H1 (cell line): ENCODE data around the gene PRR23E. TPM values are rescaled to one million over a fixed set of nuclear protein-coding genes. Genes with fewer than 3 reads are reported as not detected.

ENCODE experiments used
- CTCF ChIA-PET: fragments of 300-600 bp; sonication (Branson Sonifier 250); formaldehyde crosslinking; loops from one replicate; lab custom pipeline; 2021; ENCODE audit not compliant: partially characterized antibody; lab: Charles Lee
- POLR2A ChIA-PET: fragments of 300-600 bp; sonication (Branson Sonifier 250); formaldehyde crosslinking; loops from one replicate; lab custom pipeline; 2021; ENCODE audit warnings: inconsistent platforms; ENCODE audit not compliant: partially characterized antibody; lab: Charles Lee
- DNase-seq, 2 experiments: peaks; one replicate each; pipeline versions ENCODE4 v3.0.0 to v3.0.0-alpha.2; 2010 to 2022; ENCODE audit warnings: low spot score in 2 of 2, low read depth in 1 of 2, mixed read lengths in 1 of 2
- FAIRE-seq: peaks from 2 replicates; lab custom pipeline; 2011; peaks lifted over from hg19 to GRCh38; lab: Jason Lieb, UNC
- H2AFZ ChIP-seq: 2 replicates; pipeline ENCODE4 v1.8.1; 2012; ENCODE audit warnings: low read length, inconsistent platforms
- H2AK5ac ChIP-seq: 2 replicates; pipeline ENCODE4 v1.6.1; 2013; ENCODE audit warnings: low read depth, low read length
- H2BK120ac ChIP-seq: replicated peaks from 2 replicates; pipeline ENCODE3; 2013; ENCODE audit warnings: low read depth, low read length, inconsistent platforms
- H2BK12ac ChIP-seq: 2 replicates; pipeline ENCODE4 v1.6.1; 2013; ENCODE audit warnings: low read depth, low read length
- H2BK15ac ChIP-seq: 2 replicates; pipeline ENCODE4 v1.6.1; 2013; ENCODE audit warnings: low read length
- H2BK20ac ChIP-seq: 2 replicates; pipeline ENCODE4 v1.6.1; 2013; ENCODE audit warnings: low read length
- H2BK5ac ChIP-seq: 2 replicates; pipeline ENCODE4 v1.6.1; 2013; ENCODE audit warnings: low read depth, low read length
- H3K14ac ChIP-seq: 2 replicates; pipeline ENCODE4 v1.6.1; 2013; ENCODE audit warnings: inconsistent platforms; ENCODE audit not compliant: insufficient read length
- H3K18ac ChIP-seq: 2 replicates; pipeline ENCODE4 v1.6.1; 2013; ENCODE audit warnings: low read length; ENCODE audit errors: extremely low read depth
- H3K23ac ChIP-seq: 2 replicates; pipeline ENCODE4 v1.6.1; 2013; ENCODE audit warnings: inconsistent platforms; ENCODE audit not compliant: insufficient read length
- H3K23me2 ChIP-seq: 2 replicates; pipeline ENCODE4 v1.6.1; 2013; ENCODE audit warnings: low read depth, low read length
- H3K27ac ChIP-seq: 2 replicates; pipeline ENCODE4 v1.6.1; 2011; ENCODE audit warnings: low read depth, low read length, inconsistent platforms
- H3K27me3 ChIP-seq, 4 experiments: replicated peaks in 1 of 4; 1 replicate in 1 of 4; 2 replicates in 3 of 4; pipeline versions ENCODE4 v1.6.1 to v1.8.1; 2011 to 2013; ENCODE audit warnings: low read length in 3 of 4, mild to moderate bottlenecking in 3 of 4, inconsistent platforms in 2 of 4, mixed read lengths in 2 of 4, moderate library complexity in 1 of 4; ENCODE audit not compliant: control insufficient read depth in 3 of 4, insufficient read depth in 3 of 4; ENCODE audit errors: extremely low read depth in 1 of 4
- H3K36me3 ChIP-seq, 4 experiments: 2 replicates each; pipeline versions ENCODE4 v1.6.1 to v1.8.1; 2011 to 2013; ENCODE audit warnings: mild to moderate bottlenecking in 4 of 4, low read length in 3 of 4, moderate library complexity in 2 of 4, control low read depth in 1 of 4, inconsistent platforms in 1 of 4; ENCODE audit not compliant: insufficient read depth in 4 of 4, control insufficient read depth in 2 of 4
- H3K4ac ChIP-seq: replicated peaks from 2 replicates; pipeline ENCODE3; 2013; ENCODE audit warnings: low read length, low read depth, mixed read lengths, inconsistent platforms; ENCODE audit not compliant: insufficient read length
- H3K4me1 ChIP-seq, 4 experiments: replicated peaks in 1 of 4; 1 replicate in 1 of 4; 2 replicates in 3 of 4; pipeline versions ENCODE4 v1.6.1 to v1.8.1; 2011 to 2013; ENCODE audit warnings: low read length in 3 of 4, inconsistent platforms in 2 of 4, mixed read lengths in 1 of 4; ENCODE audit not compliant: insufficient read depth in 4 of 4, control insufficient read depth in 3 of 4
- H3K4me2 ChIP-seq, 2 experiments: 2 replicates each; pipeline versions ENCODE4 v1.6.1 to v1.8.1; 2011 to 2013; ENCODE audit warnings: low read depth in 2 of 2, low read length in 2 of 2, control low read depth in 1 of 2, inconsistent platforms in 1 of 2, mild to moderate bottlenecking in 1 of 2; ENCODE audit not compliant: insufficient read depth in 1 of 2
- H3K4me3 ChIP-seq, 4 experiments: fragments of 200-600, 300-600 bp in 1 of 4; sonication (generic), shearing (Covaris generic), sonication (Bioruptor Twin) in 1 of 4; 2 replicates each; pipeline versions ENCODE4 v1.5.1 to v1.8.1; 2011 to 2016; ENCODE audit warnings: low read length in 4 of 4, low read depth in 3 of 4, control low read depth in 2 of 4, inconsistent platforms in 2 of 4, mild to moderate bottlenecking in 2 of 4, mixed read lengths in 1 of 4, moderate library complexity in 1 of 4; ENCODE audit not compliant: insufficient read depth in 2 of 4; ENCODE audit errors: extremely low read depth in 1 of 4
- H3K56ac ChIP-seq: replicated peaks from 2 replicates; pipeline ENCODE3; 2013; ENCODE audit warnings: low read depth, mild to moderate bottlenecking, mixed read lengths, low read length, inconsistent platforms; ENCODE audit not compliant: insufficient read length
- H3K79me1 ChIP-seq: 2 replicates; pipeline ENCODE4 v1.6.1; 2013; ENCODE audit warnings: low read depth, low read length, control low read depth
- H3K79me2 ChIP-seq, 2 experiments: 2 replicates each; pipeline versions ENCODE4 v1.6.1 to v1.8.1; 2012 to 2013; ENCODE audit warnings: low read length in 2 of 2, mild to moderate bottlenecking in 2 of 2, inconsistent platforms in 1 of 2; ENCODE audit not compliant: insufficient read depth in 2 of 2, control insufficient read depth in 1 of 2
- H3K9ac ChIP-seq, 4 experiments: replicated peaks in 1 of 4; 1 replicate in 1 of 4; 2 replicates in 3 of 4; pipeline versions ENCODE4 v1.6.1 to v1.8.1; 2011 to 2013; ENCODE audit warnings: low read depth in 3 of 4, low read length in 3 of 4, control low read depth in 2 of 4, mild to moderate bottlenecking in 2 of 4, moderate library complexity in 2 of 4, inconsistent platforms in 1 of 4; ENCODE audit errors: extremely low read depth in 1 of 4
- H3K9me3 ChIP-seq, 2 experiments: 2 replicates each; pipeline versions ENCODE4 v1.6.1 to v1.8.1; 2012 to 2013; ENCODE audit warnings: mild to moderate bottlenecking in 2 of 2, moderate library complexity in 2 of 2, control low read depth in 1 of 2, inconsistent platforms in 1 of 2, low read depth in 1 of 2, low read length in 1 of 2, mixed read lengths in 1 of 2; ENCODE audit not compliant: insufficient read depth in 2 of 2
- H4K20me1 ChIP-seq, 2 experiments: replicated peaks in 1 of 2; 2 replicates each; pipeline versions ENCODE3 to v1.8.1; 2011 to 2013; ENCODE audit warnings: inconsistent platforms in 2 of 2, low read length in 2 of 2, mild to moderate bottlenecking in 1 of 2; ENCODE audit not compliant: insufficient read depth in 2 of 2, control insufficient read depth in 1 of 2
- H4K5ac ChIP-seq: 2 replicates; pipeline ENCODE4 v1.6.1; 2013; ENCODE audit warnings: low read length, low read depth, mixed read lengths, inconsistent platforms; ENCODE audit not compliant: insufficient read length
- H4K8ac ChIP-seq: 2 replicates; pipeline ENCODE4 v1.8.0; 2013; ENCODE audit warnings: mild to moderate bottlenecking, moderate library complexity, low read length, inconsistent platforms; ENCODE audit not compliant: insufficient read depth; ENCODE audit errors: extremely low read depth
- H4K91ac ChIP-seq: replicated peaks from 2 replicates; pipeline ENCODE3; 2013; ENCODE audit warnings: low read length, mixed read lengths, inconsistent platforms; ENCODE audit not compliant: insufficient read length
- JUN ChIP-seq: IDR thresholded peaks from 2 replicates; pipeline ENCODE4 v1.6.1; 2011; ENCODE audit warnings: low read depth, mild to moderate bottlenecking, improper control_type of control experiment, low read length
- RFX5 ChIP-seq: IDR thresholded peaks from 2 replicates; pipeline ENCODE4 v1.6.1; 2011; ENCODE audit warnings: low read depth, low read length, improper control_type of control experiment, borderline replicate concordance
- RNF2 ChIP-seq: fragments of 200-900, 300-1000 bp; sonication (generic); IDR thresholded peaks from 2 replicates; pipeline ENCODE4 v1.7.1; 2016; ENCODE audit warnings: borderline replicate concordance, low read depth, mild to moderate bottlenecking, antibody characterized with exemption, low read length; ENCODE audit not compliant: poor library complexity, severe bottlenecking; ENCODE audit errors: missing control alignments
- YY1 ChIP-seq: IDR thresholded peaks from 2 replicates; pipeline ENCODE4 v1.6.1; 2011; ENCODE audit warnings: low read depth, mild to moderate bottlenecking, low read length
- WGBS, 2 experiments: shearing (Covaris generic) in 1 of 2; methylation state at CpG; one replicate each; pipeline versions ENCODE4 v1.1.6 to v1.1.7; 2013 to 2015; ENCODE audit warnings: low lambda C conversion rate in 2 of 2, mixed read lengths in 2 of 2, inconsistent platforms in 1 of 2, low coverage in 1 of 2, missing lambda C conversion rate in 1 of 2; ENCODE audit not compliant: insufficient replicate concordance in 2 of 2, insufficient coverage in 1 of 2, insufficient read length in 1 of 2; ENCODE audit errors: extremely low coverage in 1 of 2, missing lambda C conversion rate in 1 of 2; 5-methylcytosine and 5-hydroxymethylcytosine counted together
- polyA plus RNA-seq, 7 experiments: library from polyadenylated mRNA; depleted of rRNA in 3 of 7; stranded (reverse) in 5 of 7; unstranded in 2 of 7; fragments of >200 nt in 5 of 7; fragments of 200-250 nt in 2 of 7; gene quantifications; 1 replicate in 5 of 7; 2 replicates in 1 of 7; 4 replicates in 1 of 7; pipeline versions ENCODE4 v1.2.1 to v1.2.3, GENCODE V29; 2011 to 2013; ENCODE audit warnings: missing spikeins in 2 of 7, mixed read lengths in 2 of 7
- total RNA-seq: library from RNA; stranded (reverse); fragmentation: NEBNext Ultra II Directional; extraction: Animal tissue kit (Norgen Biotek cat#: 25700); gene quantifications from 2 replicates; pipeline ENCODE4 v1.2.1, GENCODE V29; 2021

PRR23E gene
- total and polyA plus RNA-seq, 2 of the 8 experiments (the other 6 are each of a cell fraction or from before 2014, with no cell fraction given) = not detected

GRCh38 chr3:127165036-127165435 lies 27.9 kb upstream of the PRR23E start:
- POLR2A ChIA-PET = no interaction called here
- Histone ChIP-seq H4K20me1 (peaks cover 0 to 7% of the 10 kb centered on the region in 2 experiments), H3K14ac (no peak overlapping the region), H2BK15ac (no peak overlapping the region), H3K4ac (no peak overlapping the region), H2AFZ (no peak overlapping the region), H3K9me3 (no peaks in the 10 kb centered on the region), H2BK20ac (no peak overlapping the region)
- no peak for TF ChIP-seq RNF2
- TF ChIP-seq RFX5 = no peak
- TF ChIP-seq YY1 = no peak
- TF ChIP-seq JUN = no peak
- TF ChIP-seq, all 59 proteins: peak for 0
- Histone ChIP-seq H2AK5ac (no peak overlapping the region), H2BK5ac (no peak overlapping the region), H4K5ac (no peak overlapping the region), H3K79me2 (no peaks in the 10 kb centered on the region), H3K4me3 (no peak overlapping the region), H3K4me1 (no peaks in the 10 kb centered on the region; a peak in 1 of 7 replicates), H3K27ac (no peak overlapping the region), H2BK12ac (no peak overlapping the region), H3K23ac (no peak overlapping the region), H3K18ac (no peak overlapping the region), H3K4me2 (no peak overlapping the region), H4K91ac (no peak overlapping the region), H3K27me3 (no peaks in the 10 kb centered on the region; a peak in 1 of 7 replicates), H2BK120ac (no peak overlapping the region), H3K56ac (no peak overlapping the region), H3K36me3 (no peaks in the 10 kb centered on the region), H3K23me2 (peaks cover 8% of the 10 kb centered on the region; the same call in 1 of the 2 replicates), H3K9ac (no peak overlapping the region), H3K79me1 (no peaks in the 10 kb centered on the region), H4K8ac (no peak overlapping the region)
- CTCF ChIA-PET = no interaction called here
- no peak for FAIRE-seq
- DNase-seq = no peak
- WGBS, 2 experiments = 97% methylated on average over 2 of the region's 2 CpGs; no CpG with 5 or more reads in 1 of the 2 experiments
